Activated T-helper 1 cell treated with Interleukin-2 at 50 U/mL for 16 hours (primary cell): ENCODE data around the gene TTI1.

ENCODE experiments used
- DNase-seq: peaks from one replicate; pipeline ENCODE4 v3.0.0-alpha.2; 2020; ENCODE audit warnings: low read depth

TTI1 gene

GRCh38 chr20:38033330-38034107, at the start of gene TTI1, which contains the start of gene RPRD1B:
Gene TTI1, minus strand, starts transcription at chr20:38033456. Its CDS starts 19,640 bp downstream, at chr20:38013816.
Gene RPRD1B, plus strand, starts transcription at chr20:38033746. Its CDS starts 202 bp downstream, at chr20:38033948.
- DNase-seq = peak; percentile 82

GRCh38 chr20:38082894-38083293, 49.6 kb upstream of the TTI1 start:
- DNase-seq = no peak

GRCh38 chr20:38081575-38081974, 48.3 kb upstream of the TTI1 start:
- no peak for DNase-seq

DNA sequence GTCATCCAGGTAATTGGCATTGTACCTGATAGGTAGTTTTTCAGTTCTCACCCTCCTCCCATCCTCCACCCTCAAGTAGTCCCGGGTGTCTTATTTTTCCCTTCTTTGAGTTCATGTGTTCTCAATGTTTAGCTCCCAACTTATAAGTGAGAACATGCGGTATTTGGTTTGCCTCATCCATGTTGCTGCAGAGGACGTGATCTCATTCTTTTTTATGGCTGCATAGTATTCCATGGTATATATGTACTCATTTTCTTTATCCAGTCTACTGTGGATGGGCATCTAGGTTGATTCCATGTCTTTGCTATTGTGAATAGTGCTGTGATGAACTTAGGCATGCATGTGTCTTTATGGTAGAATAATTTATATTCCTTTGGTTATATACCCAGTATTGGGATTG, 46.1 kb upstream of the TTI1 start:
- no peak for DNase-seq

DNA sequence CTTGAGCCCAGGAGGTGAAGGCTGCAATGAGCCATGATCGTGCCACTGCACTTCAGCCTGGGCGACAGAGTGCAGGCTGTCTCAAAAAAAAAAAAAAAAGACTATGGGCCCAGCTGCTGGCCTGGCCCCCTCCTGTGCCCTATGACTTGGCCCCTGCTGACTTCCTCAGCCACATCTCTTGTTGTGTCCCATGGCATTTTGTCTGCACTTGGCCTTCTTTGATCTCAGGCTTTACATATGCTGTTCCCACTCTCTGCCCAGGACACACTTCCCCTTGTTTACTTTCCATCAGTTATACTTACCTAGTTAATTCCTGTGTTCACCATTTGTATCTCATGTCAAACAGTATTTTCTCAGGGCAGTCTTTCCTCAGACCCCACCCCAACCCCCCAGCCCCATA, 44.8 kb upstream of the TTI1 start:
- DNase-seq = no peak

DNA sequence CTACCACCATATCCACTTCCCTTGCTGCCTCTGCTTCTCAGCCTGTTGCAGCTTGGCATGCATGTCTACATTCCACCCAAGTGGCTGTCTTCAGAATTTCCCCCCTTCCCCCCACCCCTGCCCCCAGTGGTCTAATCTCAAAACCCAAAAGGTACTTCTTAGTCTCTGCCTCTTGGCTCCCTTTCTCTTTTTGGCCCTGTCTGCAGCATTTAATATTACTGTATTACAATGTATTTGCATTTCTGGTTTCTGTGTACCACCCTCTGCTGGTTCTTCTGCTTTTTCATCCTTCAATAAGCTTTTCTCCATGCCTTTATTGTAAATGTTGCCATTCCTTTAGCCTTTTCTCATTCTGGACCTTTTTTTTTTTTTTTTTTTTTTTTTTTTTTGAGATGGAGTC, 43.3 kb upstream of the TTI1 start:
- DNase-seq = no peak

DNA sequence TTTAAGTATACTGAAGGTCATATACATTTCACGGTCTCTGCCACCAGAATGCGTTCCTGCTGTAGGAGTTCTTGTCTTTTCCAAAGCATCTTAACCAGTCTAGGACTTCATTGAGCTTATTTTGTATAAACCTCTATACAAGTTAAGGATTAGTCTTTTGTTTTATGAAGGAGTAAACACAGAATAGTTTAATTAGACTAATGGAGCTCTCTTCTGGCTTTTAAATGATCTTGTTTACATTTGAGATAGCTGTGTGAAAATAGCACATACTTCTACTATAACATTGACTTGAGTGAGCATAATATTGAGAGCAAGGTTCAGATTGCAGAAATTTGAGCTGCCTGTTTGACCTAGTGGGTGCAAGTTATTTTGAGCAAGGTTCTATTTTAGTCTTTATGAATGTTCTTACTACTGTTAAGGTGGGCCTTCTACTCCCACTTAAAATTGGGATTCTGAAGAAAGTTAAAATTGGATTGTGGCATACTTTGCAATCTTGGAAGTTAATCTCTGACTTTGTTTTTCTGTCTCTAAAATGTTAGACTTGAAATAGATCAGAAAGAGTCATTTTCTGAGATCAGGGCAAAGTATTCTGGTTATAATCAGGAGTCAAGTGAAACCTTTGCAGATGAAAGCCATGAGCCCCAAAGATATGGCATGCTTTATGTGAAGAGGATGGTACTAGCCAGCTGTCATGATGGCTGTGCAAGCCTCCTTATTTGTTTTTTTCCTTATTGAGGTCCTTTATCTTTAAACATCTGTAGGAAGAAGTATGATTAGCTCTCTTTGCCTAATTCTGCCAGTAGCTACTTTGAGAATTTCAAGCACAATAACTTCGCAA, 42.1 kb upstream of the TTI1 start:
- no peak for DNase-seq

DNA sequence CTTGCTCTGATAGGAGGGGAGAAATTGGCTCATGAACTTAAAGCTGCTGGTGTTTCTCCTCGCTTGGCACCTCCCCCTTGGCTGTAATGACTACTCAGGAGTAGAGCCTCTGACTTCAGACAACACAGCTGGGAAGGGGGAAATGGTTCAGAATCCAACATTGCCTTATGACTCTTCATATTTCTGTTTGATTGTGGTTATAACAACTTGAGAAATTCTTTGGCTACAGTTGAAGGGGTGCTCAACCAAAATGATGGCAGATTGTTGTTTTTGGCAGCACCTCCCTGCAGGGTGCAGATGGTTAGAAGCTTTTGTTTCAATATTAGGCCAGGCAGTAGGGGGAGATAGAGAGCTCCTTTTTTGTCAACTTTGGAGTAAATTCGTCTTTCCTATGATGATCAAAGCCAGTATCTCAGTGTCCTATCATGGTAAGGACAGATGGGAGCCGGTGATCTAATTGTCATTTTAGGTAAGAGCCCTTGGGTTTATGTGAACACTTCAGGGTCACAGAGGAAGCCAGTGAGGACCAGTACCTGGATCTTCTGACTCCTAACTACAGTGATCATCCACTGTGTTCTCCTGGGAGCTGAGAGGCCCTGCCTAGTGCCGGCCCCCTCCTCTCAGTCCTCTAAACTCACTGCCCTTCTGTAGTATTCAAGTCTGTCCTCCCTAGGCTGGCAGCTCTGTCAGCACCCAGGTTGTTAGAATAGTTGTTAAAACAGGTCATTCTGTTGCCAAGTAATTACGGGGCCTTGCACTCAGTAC, 40.2 kb upstream of the TTI1 start:
- DNase-seq = no peak

- no peak for DNase-seq
Measured at GRCh38 chr20:38072898-38073297, 39.6 kb upstream of the TTI1 start.

DNA sequence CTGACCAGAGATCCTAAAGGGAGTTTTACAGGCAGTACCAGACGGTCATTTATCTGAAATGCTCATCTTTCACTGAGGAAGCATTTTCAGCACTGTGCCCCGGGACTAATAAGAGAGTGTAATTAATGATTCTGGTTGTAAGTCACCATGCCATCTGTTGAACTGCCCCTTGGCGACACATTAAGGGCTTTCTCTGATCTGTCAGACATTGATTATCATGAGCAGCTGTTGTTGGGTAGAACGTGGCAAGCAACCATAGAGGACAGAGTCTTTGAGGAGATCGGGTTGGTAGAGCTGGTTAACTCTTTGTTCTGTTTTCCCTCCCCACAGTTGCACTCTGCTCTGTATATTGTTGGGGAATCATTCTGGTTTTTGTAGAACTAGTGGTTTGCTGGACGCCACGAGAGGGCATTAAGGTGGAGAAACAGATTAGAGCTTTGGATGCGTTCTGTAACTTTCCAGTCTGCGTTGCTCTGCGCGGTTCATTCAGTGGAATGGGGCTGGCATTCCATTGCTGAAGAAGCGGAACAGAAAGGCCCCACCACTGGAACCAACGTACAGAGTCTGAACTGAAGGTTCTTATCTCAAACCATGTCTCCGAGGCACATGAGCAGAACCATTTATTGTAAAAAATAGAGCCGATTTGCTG, 34.6 kb upstream of the TTI1 start:
- DNase-seq = no peak

- no peak for DNase-seq
Measured at GRCh38 chr20:38066969-38067716, 33.9 kb upstream of the TTI1 start.

GRCh38 chr20:38065764-38066375, 32.6 kb upstream of the TTI1 start:
- DNase-seq = no peak

DNA sequence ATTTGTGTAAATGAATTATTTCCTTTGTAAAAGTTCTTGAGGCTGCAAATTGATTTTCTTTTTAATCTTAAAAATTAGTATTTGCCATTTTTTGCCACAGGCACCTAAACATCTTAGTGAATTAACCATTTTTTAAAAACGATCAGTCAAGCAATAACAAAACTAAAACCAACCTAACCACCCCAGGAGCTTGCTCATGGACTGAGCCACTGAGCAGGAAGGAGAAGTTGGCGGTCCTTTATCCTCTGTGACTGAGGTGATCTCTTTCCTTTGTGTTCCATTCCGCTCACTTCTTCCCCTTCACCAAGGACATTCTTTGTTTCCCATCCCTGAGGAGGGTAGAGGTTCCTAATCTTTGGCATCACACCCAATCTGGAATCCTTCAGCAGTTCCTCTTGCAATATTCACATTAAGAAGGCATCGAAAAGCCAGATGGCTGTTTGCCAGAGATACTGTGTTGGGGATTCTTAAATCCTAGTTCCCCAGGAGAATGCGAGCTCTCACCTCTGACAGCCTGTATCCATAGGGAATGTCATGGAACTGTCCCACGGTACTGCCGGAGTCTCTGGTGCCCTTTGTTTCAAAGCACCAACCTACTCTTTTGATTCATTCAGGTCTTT, 30.8 kb upstream of the TTI1 start:
- no peak for DNase-seq

- DNase-seq = no peak
Measured at GRCh38 chr20:38062890-38063289, 29.6 kb upstream of the TTI1 start.

DNA sequence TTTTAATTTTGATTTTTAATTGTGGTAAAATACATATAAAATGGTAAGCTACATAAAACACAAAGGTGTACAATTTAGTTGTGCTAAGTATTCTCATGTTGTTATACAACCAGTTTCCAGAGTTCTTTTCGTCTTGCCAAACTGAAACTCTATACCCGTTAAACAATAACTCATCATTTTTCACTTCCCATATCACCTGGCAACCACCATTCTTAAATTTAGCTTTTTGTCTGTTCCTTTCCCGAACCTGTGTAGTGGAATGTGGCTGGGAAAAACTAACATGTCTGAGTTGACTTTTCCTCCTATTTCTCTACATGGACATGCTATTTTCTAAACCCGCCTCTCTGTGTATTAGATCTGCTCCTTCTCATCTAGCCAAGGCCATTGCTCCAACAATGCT, 27.9 kb upstream of the TTI1 start:
- DNase-seq = no peak

- DNase-seq = no peak
Measured at GRCh38 chr20:38060536-38060935, 27.3 kb upstream of the TTI1 start.

DNA sequence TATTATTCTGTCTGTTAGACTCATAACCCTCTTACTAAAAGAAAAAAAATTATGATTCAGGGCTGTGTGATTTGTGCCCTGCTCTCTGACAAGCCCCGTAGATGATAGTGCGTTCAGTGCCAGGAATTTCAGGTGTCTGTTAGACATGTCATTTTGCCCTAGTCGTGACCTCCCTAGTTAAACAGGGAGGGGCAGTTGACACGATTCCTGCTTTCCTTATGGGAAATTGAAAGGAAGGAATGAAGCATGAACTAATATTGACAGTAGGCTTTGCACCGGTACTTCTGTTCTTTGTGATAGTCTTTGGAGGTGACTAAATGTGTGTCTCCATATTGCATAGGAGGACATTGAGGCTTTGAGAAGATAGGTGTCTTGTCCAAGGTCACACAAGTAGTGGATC, 26.6 kb upstream of the TTI1 start:
- DNase-seq = no peak

GRCh38 chr20:38057351-38057972, 24.2 kb upstream of the TTI1 start:
- DNase-seq = peak; percentile 51

- no peak for DNase-seq
Measured at GRCh38 chr20:38055848-38056247, 22.6 kb upstream of the TTI1 start.

- DNase-seq = no peak
Measured at GRCh38 chr20:38055294-38055693, 22.0 kb upstream of the TTI1 start.
